Measurements from ENCODE around the gene LILRA2.
"Not testable (repeated sequence)": the region's sequence is repeated elsewhere in the genome, so short reads cannot be mapped to it uniquely, and the experiment has no call there.

LILRA2 gene

DNA sequence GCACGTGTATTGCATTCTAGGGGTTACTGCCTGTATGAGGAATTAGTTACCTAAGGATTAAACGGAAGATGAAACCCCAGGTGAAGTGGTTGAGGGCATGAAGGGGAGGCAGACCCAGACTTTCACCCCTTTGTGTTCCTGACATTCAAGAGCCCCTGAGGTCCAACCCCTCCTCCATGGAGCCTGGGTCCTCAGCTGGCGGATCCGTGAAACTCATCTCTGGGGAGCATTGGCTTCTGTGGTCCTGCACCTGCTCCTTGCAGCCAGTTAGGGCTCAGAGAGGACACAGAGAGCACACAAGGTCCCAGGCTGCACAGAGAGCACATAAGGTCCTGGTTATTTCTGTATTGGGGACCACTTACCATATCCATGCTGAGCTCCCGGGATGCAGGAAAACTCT, 12.8 kb downstream of the LILRA2 start:
- no peaks in the 10 kb centered on the region for H3K36me3 ChIP-seq (ENCODE audit: control insufficient read depth, insufficient read depth, low read length)
- no peak for DNase-seq (ENCODE audit: extremely low read depth, insufficient read length)
- TF ChIP-seq, protein P1, sequence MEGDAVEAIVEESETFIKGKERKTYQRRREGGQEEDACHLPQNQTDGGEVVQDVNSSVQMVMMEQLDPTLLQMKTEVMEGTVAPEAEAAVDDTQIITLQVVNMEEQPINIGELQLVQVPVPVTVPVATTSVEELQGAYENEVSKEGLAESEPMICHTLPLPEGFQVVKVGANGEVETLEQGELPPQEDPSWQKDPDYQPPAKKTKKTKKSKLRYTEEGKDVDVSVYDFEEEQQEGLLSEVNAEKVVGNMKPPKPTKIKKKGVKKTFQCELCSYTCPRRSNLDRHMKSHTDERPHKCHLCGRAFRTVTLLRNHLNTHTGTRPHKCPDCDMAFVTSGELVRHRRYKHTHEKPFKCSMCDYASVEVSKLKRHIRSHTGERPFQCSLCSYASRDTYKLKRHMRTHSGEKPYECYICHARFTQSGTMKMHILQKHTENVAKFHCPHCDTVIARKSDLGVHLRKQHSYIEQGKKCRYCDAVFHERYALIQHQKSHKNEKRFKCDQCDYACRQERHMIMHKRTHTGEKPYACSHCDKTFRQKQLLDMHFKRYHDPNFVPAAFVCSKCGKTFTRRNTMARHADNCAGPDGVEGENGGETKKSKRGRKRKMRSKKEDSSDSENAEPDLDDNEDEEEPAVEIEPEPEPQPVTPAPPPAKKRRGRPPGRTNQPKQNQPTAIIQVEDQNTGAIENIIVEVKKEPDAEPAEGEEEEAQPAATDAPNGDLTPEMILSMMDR (IDR thresholded peaks at IDR 0.05; ENCODE audit: insufficient read depth, low read length, poor library complexity, severe bottlenecking): no peak
- no peak overlapping the region for H3K4me3 ChIP-seq (replicated peaks; ENCODE audit: low read depth, low read length)
- no peaks in the 10 kb centered on the region for H3K27me3 ChIP-seq (replicated peaks; ENCODE audit: control insufficient read depth, insufficient read depth, low read length)

GRCh38 chr19:54587026-54587425, 13.4 kb downstream of the LILRA2 start:
- H3K36me3 ChIP-seq (ENCODE audit: control insufficient read depth, insufficient read depth, low read length): no peaks in the 10 kb centered on the region
- no peak overlapping the region for H3K4me3 ChIP-seq (replicated peaks; ENCODE audit: low read depth, low read length)
- DNase-seq (ENCODE audit: extremely low read depth, insufficient read length): no peak
- TF ChIP-seq, protein P1 (IDR thresholded peaks at IDR 0.05; ENCODE audit: insufficient read depth, low read length, poor library complexity, severe bottlenecking): no peak
- H3K27me3 ChIP-seq (replicated peaks; ENCODE audit: control insufficient read depth, insufficient read depth, low read length): no peaks in the 10 kb centered on the region

- H3K4me3 ChIP-seq (replicated peaks; ENCODE audit: low read depth, low read length); H3K36me3 ChIP-seq (ENCODE audit: control insufficient read depth, insufficient read depth, low read length); H3K27me3 ChIP-seq (replicated peaks; ENCODE audit: control insufficient read depth, insufficient read depth, low read length); DNase-seq (ENCODE audit: extremely low read depth, insufficient read length): not testable (repeated sequence)
These were observed 19.9 kb downstream of the LILRA2 start, which contains the start of gene LILRA1 for GRCh38 chr19:54593445-54593844. TSS of gene LILRA1 (plus strand) at chr19:54593632. CDS start at chr19:54594245, 613 bp downstream.

DNA sequence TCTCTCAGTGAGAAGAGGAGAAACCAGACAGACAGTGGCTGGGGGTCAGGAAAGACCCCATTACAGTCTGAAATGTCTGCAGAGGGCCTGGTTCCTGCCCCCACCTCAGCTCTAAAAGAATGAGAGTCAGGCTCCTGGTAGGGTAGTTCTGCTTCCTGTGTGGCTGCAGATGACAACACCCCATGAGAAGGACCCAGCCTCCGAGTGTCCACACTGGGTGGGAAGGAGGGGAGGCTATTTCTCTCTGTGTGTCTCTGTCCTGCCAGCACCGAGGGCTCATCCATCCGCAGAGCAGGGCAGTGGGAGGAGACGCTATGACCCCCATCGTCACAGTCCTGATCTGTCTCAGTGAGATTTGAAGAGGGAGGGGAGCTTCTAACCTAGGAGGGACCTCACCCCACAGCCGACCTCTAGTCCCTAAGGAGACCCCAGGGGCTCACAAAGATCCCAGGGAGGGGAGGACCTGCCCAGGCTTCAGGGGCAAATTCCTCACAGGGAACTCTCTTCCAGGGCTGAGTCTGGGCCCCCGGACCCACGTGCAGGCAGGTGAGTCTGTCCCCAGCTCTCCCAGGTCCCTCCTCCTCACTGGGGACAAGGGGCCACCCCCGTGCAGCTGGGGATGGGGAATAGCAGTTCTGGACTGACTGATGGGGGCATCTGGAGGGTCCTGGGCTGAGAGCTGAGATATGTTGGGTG, 20.5 kb downstream of the LILRA2 start:
- H3K36me3 ChIP-seq (ENCODE audit: control insufficient read depth, insufficient read depth, low read length); H3K4me3 ChIP-seq (replicated peaks; ENCODE audit: low read depth, low read length); DNase-seq (ENCODE audit: extremely low read depth, insufficient read length); H3K27me3 ChIP-seq (replicated peaks; ENCODE audit: control insufficient read depth, insufficient read depth, low read length): not testable (repeated sequence)

GRCh38 chr19:54594737-54595136, 21.1 kb downstream of the LILRA2 start:
- Histone ChIP-seq H3K27me3 (replicated peaks; ENCODE audit: control insufficient read depth, insufficient read depth, low read length) (no peaks in the 10 kb centered on the region; the same call in 1 of the 2 replicates), H3K4me3 (replicated peaks; ENCODE audit: low read depth, low read length) (no peak overlapping the region), H3K36me3 (ENCODE audit: control insufficient read depth, insufficient read depth, low read length) (no peaks in the 10 kb centered on the region)
- TF ChIP-seq, protein P1 (IDR thresholded peaks at IDR 0.05; ENCODE audit: insufficient read depth, low read length, poor library complexity, severe bottlenecking): no peak
- DNase-seq (ENCODE audit: extremely low read depth, insufficient read length): no peak

GRCh38 chr19:54595680-54596436, 22.3 kb downstream of the LILRA2 start:
- H3K36me3 ChIP-seq (ENCODE audit: control insufficient read depth, insufficient read depth, low read length); DNase-seq (ENCODE audit: extremely low read depth, insufficient read length); H3K27me3 ChIP-seq (replicated peaks; ENCODE audit: control insufficient read depth, insufficient read depth, low read length); H3K4me3 ChIP-seq (replicated peaks; ENCODE audit: low read depth, low read length): not testable (repeated sequence)

DNA sequence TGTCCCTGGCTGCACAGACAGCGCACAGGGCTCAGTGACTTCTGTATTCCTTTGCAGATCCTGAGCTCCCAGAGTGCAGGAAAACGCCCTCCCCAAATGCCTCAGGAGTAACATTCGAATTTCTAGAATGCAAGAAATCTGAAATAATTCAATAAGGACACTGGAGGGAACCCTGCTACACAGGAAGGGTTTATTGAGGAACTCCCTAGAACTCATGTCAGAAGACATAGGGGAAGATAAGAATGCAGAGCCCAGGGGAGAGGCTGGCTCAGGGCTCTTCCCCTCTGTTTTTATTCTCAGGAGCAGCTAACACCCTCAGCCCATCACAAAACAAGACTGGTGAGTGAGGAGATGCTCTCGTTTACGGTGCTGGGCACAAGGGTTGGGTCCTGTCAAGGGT, 26.6 kb downstream of the LILRA2 start:
- TF ChIP-seq, protein P1 (IDR thresholded peaks at IDR 0.05; ENCODE audit: insufficient read depth, low read length, poor library complexity, severe bottlenecking): no peak
- Histone ChIP-seq H3K27me3 (replicated peaks; ENCODE audit: control insufficient read depth, insufficient read depth, low read length) (no peaks in the 10 kb centered on the region; the same call in 1 of the 2 replicates), H3K36me3 (ENCODE audit: control insufficient read depth, insufficient read depth, low read length) (no peaks in the 10 kb centered on the region), H3K4me3 (replicated peaks; ENCODE audit: low read depth, low read length) (no peak overlapping the region)
- DNase-seq (ENCODE audit: extremely low read depth, insufficient read length): no peak

Data from GM06990 (cell line).